Jurkat, Clone E6-1 (cell line): ENCODE measurements around the gene SLC48A1.
A peak's percentile ranks its signal among the peaks of the same experiment; 100 is the strongest.

Source experiments
- DNase-seq: peaks from one replicate; pipeline ENCODE4 v3.0.0-alpha.2; 2011; ENCODE audit warnings: low read depth, low spot score
- H3K4me3 ChIP-seq: 2 replicates; pipeline ENCODE4 v1.5.1; 2011; ENCODE audit warnings: mild to moderate bottlenecking, low read length, control low read depth, moderate library complexity

Gene SLC48A1

GRCh38 chr12:47754881-47755280 lies 18.2 kb upstream of the SLC48A1 start:
- no peak for DNase-seq
- no peak overlapping the region for H3K4me3 ChIP-seq

- H3K4me3 ChIP-seq, result no peak overlapping the region
- DNase-seq, result no peak
These were observed 17.1 kb upstream of the SLC48A1 start for GRCh38 chr12:47755655-47756562.

GRCh38 chr12:47757364-47757839 lies 15.6 kb upstream of the SLC48A1 start:
- no peak for DNase-seq
- H3K4me3 ChIP-seq, result no peak overlapping the region

GRCh38 chr12:47757840-47758583 lies 15.0 kb upstream of the SLC48A1 start:
- DNase-seq, result no peak
- H3K4me3 ChIP-seq, result no peak overlapping the region; the same call in 1 of the 2 replicates

- DNase-seq, result no peak
- peak overlapping the region; percentile 65 for H3K4me3 ChIP-seq
These were observed 14.5 kb upstream of the SLC48A1 start for GRCh38 chr12:47758584-47758833.

- peak; percentile 42 for DNase-seq
- peak within 1 kb of the TSS; percentile 65 for H3K4me3 ChIP-seq
These were observed 14.0 kb upstream of the SLC48A1 start, which contains the start of gene RAPGEF3 for GRCh38 chr12:47758834-47759690. Gene RAPGEF3 (minus strand): TSS chr12:47758880. CDS start chr12:47758556, 324 bp downstream.

- no peak for DNase-seq
- H3K4me3 ChIP-seq, result no peak overlapping the region
These were observed 10.1 kb upstream of the SLC48A1 start for GRCh38 chr12:47762850-47763465.

- DNase-seq, result no peak
- H3K4me3 ChIP-seq, result no peak overlapping the region
These were observed 9.3 kb upstream of the SLC48A1 start for GRCh38 chr12:47763481-47764346.

- peak; percentile 84 for DNase-seq
- peak overlapping the region; percentile 8 for H3K4me3 ChIP-seq
These were observed 6.4 kb upstream of the SLC48A1 start for GRCh38 chr12:47766502-47767215.

GRCh38 chr12:47767216-47767724 lies 5.8 kb upstream of the SLC48A1 start:
- no peak overlapping the region for H3K4me3 ChIP-seq
- peak; percentile 61 for DNase-seq

- no peak for DNase-seq
- no peak overlapping the region for H3K4me3 ChIP-seq
These were observed 4.7 kb upstream of the SLC48A1 start for GRCh38 chr12:47768323-47768811.

GRCh38 chr12:47769234-47770085 lies 3.6 kb upstream of the SLC48A1 start:
- no peak overlapping the region for H3K4me3 ChIP-seq
- no peak for DNase-seq

- no peak overlapping the region for H3K4me3 ChIP-seq
- DNase-seq, result no peak
These were observed 2.8 kb upstream of the SLC48A1 start for GRCh38 chr12:47770086-47770726.

GRCh38 chr12:47771304-47771703 lies 1.7 kb upstream of the SLC48A1 start:
- DNase-seq, result no peak
- no peak overlapping the region for H3K4me3 ChIP-seq

- DNase-seq, result no peak
- H3K4me3 ChIP-seq, result no peak overlapping the region
These were observed 861 bp upstream of the SLC48A1 start for GRCh38 chr12:47772094-47772660.

GRCh38 chr12:47772738-47773061 lies 338 bp upstream of the SLC48A1 start:
- peak overlapping the region; percentile 65 for H3K4me3 ChIP-seq
- no peak for DNase-seq
